Measurements from ENCODE around the gene PXMP4.
"Not testable (repeated sequence)": the region's sequence is repeated elsewhere in the genome, so short reads cannot be mapped to it uniquely, and the experiment has no call there.

Gene PXMP4

DNA sequence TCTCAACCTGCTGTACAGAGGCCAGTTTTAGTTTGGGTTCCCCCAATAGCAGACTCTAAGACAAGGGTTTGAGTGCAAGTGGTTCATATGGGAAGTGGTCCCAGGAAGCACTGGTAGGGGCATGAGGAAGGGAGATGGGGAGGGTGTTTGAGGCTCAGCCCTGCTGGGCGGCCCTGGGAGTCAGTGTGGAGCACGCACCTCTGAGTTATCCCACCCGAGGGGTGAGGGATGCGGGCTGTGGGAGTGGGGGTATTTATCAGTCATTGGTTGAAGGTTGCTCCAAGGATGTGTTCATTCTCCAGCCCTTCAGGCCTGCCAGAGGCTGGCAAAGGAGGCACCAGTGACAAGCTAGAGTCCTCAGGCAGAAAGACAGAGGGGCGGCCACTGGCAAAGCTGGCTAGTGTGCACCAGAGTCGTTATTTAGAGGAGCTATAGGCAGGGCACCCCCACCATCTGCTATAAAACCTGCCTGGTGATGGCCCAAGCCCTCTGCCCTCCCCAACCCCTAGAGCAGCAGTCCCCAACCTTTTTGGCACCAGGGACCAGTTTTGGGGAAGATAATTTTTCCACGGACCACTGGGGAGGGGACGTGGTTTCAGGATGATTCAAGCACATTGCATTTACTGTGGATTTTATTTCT, 16.5 kb downstream of the PXMP4 start:
- DNase-seq (ENCODE audit: low read depth) = no peak

DNA sequence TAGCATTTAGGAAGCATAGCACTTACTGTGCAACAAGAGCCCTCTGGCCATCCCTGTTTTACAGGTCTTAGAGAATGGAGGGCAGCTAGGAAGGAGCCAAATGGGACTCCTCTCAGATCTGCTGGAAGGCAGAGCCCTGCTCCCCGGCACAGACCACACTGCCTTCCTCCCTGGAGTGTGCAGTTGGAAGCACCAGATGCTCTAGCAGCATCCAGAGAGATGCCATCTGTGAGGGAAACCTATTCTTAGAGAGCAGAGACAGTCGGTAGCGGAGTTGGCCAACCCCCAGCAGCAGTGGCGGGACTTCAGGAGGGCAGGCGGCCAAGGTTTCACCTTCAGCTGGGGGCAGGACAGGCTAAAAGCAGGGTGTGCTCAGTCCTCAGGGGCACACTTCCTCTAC, 17.2 kb downstream of the PXMP4 start:
- no peak for DNase-seq (ENCODE audit: low read depth)

DNA sequence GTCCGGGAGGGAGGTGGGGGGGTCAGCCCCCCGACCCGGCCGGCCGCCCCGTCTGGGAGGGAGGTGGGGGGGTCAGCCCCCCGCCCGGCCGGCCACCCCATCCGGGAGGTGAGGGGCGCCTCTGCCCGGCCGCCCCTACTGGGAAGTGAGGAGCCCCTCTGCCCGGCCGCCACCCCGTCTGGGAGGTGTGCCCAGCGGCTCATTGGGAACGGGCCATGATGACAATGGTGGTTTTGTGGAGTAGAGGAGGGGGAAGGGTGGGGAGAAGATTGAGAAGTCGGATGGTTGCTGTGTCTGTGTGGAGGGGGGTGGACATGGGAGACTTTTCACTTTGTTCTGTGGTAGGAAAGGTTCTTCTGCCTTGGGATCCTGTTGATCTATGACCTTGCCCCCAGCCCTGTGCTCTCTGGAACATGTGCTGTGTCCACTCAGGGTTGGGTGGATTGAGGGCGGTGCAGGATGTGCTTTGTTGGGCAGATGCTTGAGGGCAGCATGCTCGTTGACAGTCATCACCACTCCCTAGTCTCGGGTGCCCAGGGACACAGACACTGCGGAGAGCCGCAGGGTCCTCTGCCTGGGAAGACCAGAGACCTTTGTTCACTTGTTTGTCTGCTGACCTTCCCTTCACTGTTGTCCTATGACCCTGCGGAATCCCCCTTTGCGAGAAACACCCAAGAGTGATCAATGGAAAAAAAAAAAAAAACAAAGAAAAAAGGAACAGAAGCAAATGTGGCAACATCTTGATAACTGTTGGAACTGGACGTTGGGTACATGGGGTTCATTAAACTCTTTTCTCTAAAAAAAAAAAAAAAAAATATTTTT, 18.3 kb downstream of the PXMP4 start:
- DNase-seq (ENCODE audit: low read depth) = no peak

DNA sequence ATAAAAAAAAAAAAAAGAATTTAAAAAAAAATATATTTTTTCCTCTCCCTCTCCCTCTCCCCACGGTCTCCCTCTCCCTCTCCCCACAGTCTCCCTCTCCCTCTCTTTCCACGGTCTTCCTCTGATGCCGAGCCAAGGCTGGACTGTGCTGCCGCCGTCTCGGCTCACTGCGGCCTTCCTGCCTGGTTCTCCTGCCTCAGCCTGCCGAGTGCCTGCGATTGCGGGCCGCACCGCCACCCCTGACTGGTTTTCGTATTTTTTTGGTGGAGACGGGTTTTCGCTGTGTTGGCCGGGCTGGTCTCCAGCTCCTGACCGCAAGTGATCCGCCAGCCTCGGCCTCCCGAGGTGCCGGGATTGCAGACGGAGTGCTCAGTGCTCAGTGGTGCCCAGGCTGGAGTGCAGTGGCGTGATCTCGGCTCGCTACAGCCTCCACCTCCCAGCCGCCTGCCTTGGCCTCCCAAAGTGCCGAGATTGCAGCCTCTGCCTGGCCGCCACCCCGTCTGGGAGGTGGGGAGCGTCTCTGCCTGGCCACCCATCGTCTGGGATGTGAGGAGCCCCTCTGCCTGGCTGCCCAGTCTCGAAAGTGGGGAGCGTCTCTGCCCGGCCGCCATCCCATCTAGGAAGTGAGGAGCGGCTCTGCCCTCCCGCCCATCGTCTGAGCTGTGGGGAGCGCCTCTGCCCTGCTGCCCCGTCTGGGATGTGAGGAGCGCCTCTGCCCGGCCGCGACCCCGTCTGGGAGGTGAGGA, 19.2 kb downstream of the PXMP4 start:
- not testable (repeated sequence) for DNase-seq (ENCODE audit: low read depth)

DNA sequence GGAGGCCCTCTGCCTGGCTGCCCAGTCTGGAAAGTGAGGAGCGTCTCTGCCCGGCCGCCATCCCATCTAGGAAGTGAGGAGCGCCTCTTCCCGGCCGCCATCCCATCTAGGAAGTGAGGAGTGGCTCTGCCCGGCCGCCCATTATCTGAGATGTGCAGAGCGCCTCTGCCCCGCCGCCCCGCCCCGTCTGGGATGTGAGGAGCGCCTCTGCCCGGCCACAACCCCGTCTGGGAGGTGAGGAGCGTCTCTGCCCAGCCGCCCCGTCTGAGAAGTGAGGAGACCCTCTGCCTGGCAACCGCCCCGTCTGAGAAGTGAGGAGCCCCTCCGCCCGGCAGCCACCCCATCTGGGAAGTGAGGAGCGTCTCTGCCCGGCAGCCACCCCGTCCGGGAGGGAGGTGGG, 21.1 kb downstream of the PXMP4 start:
- not testable (repeated sequence) for DNase-seq (ENCODE audit: low read depth)

DNA sequence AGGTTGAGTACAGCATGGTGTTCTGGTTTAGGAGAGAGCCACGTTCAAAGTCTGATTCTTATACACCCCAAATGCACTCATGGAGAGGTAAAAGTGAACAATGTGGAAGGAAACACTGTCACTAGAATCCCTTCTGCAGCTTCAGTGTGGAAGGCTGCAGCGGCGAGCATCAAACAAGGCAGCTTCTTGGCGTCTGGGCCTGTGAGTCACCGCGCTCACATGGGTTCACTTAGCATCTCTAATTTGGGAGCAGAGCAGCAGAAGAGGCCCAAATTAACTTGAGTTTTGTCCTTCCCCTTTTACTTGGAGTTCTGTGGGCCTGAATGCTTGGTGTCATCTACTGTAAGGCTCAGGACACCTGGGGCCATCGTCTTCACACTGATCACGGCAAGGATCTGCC, 23.0 kb downstream of the PXMP4 start:
- peak; percentile 54 for DNase-seq (ENCODE audit: low read depth)

DNA sequence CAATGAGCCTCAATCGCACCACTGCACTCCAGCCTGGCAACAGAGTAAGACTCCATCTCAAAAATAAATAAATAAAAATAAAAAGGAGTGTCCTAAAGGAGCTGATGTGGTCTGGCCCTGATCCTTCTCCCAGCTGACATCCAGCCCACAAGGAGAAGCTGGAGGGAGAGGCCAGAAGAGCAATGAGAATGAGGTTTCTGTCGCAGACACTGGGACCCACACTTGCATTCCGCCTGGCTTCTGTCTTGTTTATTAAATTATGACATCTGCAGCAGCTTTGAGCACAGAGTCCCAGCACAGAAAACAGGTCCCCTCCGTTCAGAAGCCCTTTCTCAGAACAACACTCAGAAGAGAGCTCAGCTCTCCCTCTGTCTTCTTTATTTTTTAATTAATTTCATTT, 23.7 kb downstream of the PXMP4 start:
- DNase-seq (ENCODE audit: low read depth) = no peak

DNA sequence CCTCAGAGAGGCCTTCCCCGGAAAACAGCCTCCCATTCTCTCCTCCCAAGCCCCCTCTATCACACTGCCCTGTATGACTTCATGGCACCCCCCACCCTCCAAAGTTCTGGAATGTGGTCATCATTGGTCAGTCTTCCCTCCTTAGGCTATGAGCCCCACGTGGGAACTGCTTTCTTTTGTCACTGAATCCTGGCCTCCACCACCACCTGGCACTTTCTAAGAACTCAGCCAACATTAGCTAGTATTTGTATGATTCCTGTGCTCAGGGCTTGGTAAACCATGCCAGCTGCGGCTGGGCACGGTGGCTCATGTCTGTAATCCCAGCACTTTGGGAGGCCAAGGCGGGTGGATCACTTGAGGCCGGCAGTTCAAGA, 25.5 kb downstream of the PXMP4 start:
- DNase-seq (ENCODE audit: low read depth) = no peak

DNA sequence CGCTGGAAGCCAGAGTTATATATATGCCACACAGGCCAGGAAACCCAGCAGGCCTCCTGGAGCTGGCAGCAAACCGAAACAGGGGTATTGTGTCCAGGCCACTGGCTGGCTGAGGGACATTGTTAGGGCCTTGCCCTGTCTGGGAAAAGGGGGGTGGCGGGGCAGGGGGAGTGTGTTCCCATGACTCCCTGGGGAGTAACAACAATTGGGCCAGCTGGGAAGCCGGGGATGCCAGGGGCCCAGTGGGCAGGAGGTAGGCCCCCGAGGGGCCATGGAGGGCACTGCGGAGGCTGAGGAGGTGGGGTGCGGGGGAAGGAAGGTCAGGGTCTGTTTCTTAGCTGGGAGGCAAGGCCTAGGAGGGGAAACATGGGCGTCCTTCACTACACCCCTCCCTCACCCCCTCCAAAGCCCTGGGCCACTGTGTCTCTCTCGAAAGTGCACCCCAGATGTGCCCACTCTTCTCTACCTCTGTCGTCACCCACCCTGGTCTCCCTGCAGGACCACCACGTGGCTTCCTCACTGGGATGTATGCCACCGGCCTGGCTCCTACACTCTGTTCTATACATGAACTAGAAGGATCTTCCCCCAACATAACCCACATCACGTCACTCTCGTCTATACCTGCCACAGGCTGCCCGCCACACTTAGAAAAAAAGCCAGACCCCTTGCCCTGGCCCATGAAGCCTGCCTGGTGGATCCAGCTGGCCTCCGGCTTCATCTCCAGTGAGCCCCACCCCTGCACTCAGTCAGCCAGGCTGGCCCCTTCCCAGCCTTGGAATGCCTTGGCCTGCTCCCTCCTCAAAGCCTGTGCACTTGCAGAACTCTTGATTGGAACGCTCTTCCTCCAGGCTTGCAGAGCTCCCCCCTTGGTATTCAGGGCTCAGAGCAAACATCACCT, 26.1 kb downstream of the PXMP4 start:
- no peak for DNase-seq (ENCODE audit: low read depth)

DNA sequence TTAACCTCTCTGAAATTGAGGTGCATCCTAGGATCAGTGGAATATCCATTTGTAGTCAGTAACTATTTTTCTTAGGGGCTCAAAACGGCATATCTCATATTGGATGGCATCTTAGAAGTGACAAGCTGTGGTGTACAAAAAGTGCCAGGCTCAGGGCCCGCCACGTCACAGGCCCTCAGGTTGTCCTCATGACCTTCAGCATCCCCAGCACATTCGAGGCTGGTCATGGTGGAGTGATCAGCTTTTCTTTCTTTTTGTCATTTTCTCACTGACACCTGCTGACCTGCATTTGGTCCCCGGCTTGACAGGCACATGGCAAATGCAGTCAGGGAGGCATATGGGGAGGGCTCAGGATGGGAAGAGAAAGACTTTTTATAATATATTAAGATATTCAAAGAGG, 26.8 kb downstream of the PXMP4 start:
- no peak for DNase-seq (ENCODE audit: low read depth)

DNA sequence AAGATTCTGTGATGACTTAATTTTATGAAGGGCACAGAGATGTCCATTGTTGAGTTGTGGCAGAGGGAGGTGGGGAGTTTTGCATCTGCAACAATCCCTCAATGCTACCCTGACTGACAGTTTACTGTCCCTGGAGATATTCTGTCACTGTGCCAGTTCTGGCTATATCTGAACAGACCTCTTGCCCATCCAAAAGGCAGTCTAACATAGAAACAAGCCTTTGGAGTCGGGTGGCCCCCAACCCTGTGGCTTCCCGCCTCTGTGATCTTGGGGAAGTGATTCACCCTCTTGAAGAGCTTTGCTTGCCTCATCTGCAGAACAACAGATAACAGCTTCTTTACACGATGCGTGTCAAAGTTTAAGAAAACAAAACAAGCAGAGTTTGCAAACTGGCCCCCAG, 30.1 kb downstream of the PXMP4 start:
- peak; percentile 71 for DNase-seq (ENCODE audit: low read depth)

DNA sequence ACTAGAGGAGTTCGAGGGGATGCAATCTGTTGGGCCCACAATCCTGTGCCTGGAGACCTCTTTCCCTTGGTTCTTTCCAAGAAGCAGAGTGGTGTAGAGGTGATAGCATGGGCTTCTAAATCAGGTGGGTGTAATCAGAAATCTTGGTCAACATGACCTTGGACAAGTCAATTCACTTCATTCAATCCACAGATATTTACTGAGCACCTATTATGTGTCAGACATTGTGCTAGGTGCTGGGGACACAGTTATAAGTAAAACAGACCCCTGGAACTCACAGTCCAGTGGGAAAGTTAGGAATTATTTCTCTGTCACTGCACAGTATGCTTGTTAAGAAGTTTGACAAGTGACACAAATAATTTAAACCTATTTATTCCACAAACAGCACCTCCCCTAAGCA, 30.6 kb downstream of the PXMP4 start:
- no peak for DNase-seq (ENCODE audit: low read depth)

DNA sequence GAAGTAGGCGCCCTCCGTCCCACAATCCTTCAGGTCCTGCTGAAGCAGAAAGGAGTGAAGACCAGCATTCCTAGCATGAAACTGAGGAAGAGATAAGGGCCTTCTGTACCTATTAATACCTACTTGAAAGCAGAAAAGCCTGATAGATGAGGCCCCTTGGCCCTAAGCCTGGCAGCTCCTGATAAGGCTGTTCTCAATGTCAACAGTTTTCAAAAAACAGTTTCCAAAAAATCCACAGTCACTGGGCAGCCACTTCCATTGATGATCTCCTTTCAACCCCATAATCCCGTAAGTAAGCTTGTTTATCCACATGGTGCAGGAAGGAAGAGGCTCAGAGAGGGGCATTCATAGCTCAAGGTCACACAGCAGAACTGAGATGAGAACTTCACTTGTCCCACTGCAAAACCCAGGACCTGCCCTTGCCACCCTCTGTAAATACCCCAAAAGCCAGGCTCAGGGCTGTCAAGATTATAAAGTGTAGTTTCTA, 31.1 kb downstream of the PXMP4 start:
- DNase-seq (ENCODE audit: low read depth) = no peak

DNA sequence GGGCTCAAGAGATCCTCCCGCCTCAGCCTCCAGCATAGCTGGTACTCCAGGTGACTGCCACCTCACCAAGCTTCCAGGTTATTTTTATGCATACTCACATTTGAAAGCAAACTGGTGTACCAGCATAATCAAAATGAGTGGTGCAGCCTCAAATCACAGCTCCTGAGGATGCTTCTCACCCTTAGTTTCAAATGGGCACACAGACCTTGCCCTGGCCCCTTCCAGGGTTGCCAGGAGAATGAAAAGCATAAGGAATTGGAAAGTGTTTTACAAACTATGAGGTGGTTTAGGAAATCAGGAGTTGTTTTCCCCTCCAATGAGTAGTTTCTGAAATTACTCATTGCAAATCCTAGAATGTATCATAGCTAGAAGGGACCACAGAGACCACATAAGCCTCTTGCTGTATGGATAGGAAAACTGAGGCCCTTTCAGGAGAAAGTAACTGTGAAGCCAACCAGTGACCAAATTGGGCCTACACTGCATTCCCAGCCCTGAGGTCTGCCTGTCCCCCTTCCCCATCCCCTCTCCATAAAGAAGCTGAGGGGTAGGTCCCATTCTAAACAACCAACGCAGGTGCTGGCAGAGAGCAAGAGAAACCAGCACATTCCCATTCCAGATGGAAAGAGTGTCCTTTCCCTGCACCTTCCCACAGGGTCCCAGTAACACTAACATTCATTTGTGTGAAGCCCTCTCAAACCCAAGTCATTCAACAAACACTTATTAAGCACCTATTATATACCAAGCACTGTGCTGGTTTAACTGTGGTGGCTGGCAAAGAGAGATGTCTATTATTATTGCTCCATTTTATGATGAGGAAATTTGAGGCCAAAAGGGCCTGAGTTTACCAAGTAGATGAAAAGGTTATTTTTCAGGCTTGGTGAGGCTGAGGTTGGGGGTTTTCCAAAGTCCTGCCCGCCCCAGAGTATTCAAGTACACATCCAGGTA, 31.8 kb downstream of the PXMP4 start:
- DNase-seq (ENCODE audit: low read depth) = peak; percentile 66

DNA sequence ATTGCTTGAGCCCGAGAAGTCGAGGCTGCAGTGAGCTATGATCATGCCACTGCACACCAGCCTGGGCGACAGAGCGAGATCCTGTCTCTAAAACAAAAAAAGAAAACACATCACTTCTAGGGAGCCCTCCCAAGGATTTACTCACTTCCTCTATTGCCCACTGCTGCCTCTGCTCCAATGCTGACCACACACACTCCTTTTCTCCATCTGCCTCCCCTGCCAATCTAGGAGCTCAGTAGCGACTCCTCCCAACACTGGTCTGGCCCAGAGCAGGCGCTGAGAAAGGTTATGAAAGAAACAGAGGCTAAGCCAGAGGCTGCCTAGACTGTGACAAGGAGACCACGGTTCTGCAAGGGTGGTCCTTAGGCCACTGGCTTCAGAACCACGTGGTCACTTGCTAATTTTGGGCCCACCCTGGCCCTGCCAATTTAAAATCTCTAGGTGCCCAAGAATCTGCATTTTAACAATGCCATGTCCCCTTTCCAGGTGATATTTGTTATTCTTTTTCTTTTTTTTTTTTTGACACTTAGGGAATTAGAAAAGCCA, 32.7 kb downstream of the PXMP4 start:
- peak; percentile 73 for DNase-seq (ENCODE audit: low read depth)

DNA sequence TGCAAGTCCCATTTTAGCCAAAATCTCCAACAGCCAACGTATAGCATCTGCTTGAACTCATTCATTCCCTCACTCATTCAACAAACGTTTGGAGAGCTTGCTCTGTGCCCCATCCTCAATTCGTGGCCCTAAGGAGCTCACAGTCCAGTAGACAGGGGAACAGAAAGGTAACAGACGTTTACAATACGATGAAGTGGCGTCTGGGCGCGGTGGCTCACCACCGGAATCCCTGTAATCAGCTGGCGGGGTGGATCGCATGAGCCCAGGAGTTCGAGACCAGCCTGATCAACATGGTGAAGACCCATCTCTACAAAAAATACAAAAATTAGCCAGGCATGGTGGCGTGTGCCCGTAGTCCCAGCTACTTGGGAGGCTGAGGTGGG, 33.1 kb downstream of the PXMP4 start:
- no peak for DNase-seq (ENCODE audit: low read depth)

DNA sequence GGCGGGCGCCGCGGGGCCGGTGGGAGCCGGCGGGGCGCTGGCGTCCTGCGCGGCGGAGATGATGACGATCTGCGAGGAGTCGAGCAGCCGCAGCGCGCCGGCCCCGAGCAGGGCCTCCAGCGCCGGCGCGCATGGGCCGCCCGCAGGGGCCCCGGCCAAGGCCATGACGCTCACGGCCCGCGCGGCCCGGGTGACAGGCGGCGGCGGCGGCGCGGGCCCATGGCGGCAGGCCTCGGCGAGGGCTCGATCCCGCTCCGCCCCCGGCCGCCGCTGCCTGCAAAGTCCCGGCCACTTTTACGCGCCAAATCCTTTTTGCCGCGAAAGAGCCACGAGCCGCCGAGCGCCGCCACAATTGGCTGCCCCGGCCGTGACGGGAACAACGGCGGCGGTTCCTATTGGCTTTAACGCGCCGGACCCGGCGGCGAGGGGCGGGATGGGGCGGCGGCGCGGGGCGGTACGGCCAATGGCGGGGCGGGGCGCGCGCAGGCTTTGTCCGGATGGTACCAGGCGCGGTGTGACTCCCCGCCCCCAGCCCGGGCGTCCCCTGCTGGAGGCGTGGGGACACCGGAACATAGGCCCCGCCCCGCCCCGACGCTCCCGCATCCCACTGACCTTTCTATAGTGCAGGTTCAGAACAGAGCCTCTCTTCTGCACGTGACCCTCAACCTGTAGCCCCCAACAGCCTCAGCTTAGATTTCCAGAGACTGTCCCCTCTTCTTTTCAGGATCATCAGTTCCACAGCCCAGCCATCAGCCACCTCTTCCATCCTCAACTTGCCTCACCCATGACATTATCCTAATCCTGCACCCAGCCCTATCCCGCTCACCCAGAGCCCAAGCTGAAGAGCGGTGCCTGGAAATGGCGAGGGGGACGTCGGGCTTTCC, 33.8 kb downstream of the PXMP4 start, which contains the start of gene E2F1:
Gene E2F1 (minus strand): TSS at position 286 of the 884 bp plus-strand sequence. CDS start 121 bp downstream, at position 165.
- peak; percentile 98 for DNase-seq (ENCODE audit: low read depth)

DNA sequence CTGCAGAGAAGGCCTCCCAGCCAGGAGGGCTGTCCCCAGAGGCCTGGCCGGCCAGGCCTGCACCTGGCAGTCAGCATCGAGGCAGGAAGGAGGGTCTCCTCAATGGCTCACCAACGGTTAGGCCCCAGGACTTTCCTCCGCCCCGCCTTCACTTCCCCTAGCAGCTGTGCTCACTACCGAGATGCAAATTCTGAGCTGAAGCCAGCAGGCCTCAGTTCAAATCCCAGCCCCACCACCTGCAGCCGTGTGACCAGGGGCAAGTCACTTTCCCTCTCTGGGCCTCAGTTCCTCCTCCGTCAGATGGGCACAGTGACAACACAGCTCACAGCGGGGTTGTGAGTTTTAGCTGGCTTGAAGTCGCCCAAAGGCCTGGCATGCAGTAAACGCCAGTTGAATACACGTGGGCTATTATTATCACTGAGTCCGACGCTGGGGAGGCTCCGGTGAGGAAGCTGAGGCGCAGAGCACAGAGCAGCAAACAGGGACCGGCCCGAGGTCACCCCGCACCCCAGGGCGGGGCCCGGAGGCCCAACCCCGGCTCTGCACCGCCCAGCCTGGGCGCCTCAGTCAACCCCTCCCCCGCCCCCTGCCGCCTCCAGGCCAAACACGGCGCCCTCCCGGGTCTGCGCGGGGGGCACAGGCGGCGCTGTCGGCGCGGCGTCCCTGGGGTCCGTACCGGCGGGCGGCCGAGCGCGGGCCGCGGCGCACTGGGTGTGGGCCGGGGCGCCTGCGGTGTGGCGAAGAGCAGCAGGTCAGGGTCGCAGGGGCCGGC, 34.6 kb downstream of the PXMP4 start:
- peak; percentile 72 for DNase-seq (ENCODE audit: low read depth)

Data from ELR (cell line).